Transverse colon (tissue), 4 donors: Measurements from ENCODE around the gene GRIP2.

Experiments used
- CTCF ChIP-seq, 5 experiments: fragments of 200-600 bp in 3 of 5; fragments of 450-650 bp in 2 of 5; sonication (generic) in 3 of 5; IDR thresholded peaks; 1 replicate in 2 of 5; 2 replicates in 3 of 5; pipeline ENCODE4 v1.5.1; 2016 to 2017; ENCODE audit warnings: antibody characterized with exemption in 5 of 5, inconsistent platforms in 3 of 5, mild to moderate bottlenecking in 2 of 5, moderate library complexity in 1 of 5
- EP300 ChIP-seq: sonication (generic); formaldehyde crosslinking; IDR thresholded peaks from one replicate; pipeline ENCODE4 v1.6.1; 2017; ENCODE audit warnings: antibody characterized with exemption, low read depth
- POLR2A ChIP-seq: fragments of 450-650 bp; IDR thresholded peaks from one replicate; pipeline ENCODE4 v1.6.1; 2016; ENCODE audit warnings: antibody characterized with exemption, mild to moderate bottlenecking, moderate library complexity
- POLR2AphosphoS5 ChIP-seq, 3 donors: sonication (generic); formaldehyde crosslinking; IDR thresholded peaks; one replicate each; pipeline ENCODE4 v1.6.1; 2016; ENCODE audit warnings: antibody characterized with exemption in 3 of 3

- TF ChIP-seq POLR2A: no peak
- no peak for TF ChIP-seq CTCF (IDR thresholded peaks at IDR 0.05)
- TF ChIP-seq POLR2AphosphoS5 (IDR thresholded peaks at IDR 0.05): no peak
- no peak for TF ChIP-seq EP300
Observed at GRCh38 chr3:14552717-14553116, 12.6 kb upstream of the GRIP2 start.
